WTC11 (cell line): ENCODE data around the gene MAN1B1. TPM values are rescaled to one million over a fixed set of nuclear protein-coding genes. Genes with fewer than 3 reads are reported as not detected.

ENCODE experiments used
- ATAC-seq: fragments of 200-7000 bp; cut with Tn5 transposase; 2 replicates; pipeline ENCODE4 v1.10.0; 2021; ENCODE audit warnings: mild to moderate bottlenecking, moderate library complexity
- CTCF ChIA-PET: fragments of 300-600 bp; sonication (Branson Sonifier 250); formaldehyde crosslinking; loops from one replicate; lab custom pipeline; 2021; ENCODE audit warnings: antibody characterized with exemption; lab: Charles Lee
- POLR2A ChIA-PET: fragments of 350-600 bp; sonication (Branson Sonifier 250); formaldehyde crosslinking; loops from one replicate; lab custom pipeline; 2021; ENCODE audit warnings: antibody characterized with exemption; lab: Charles Lee
- DNase-seq: peaks from one replicate; pipeline ENCODE4 v3.0.0; 2021; ENCODE audit warnings: low spot score
- H3K27ac Mint-ChIP-seq: 2 replicates; pipeline ENCODE4 v1.8.0; 2021; ENCODE audit warnings: mixed read lengths
- H3K27me3 Mint-ChIP-seq: 2 replicates; pipeline ENCODE4 v1.8.0; 2021; ENCODE audit warnings: low read depth, mild to moderate bottlenecking, moderate library complexity, mixed read lengths
- H3K36me3 Mint-ChIP-seq: 2 replicates; pipeline ENCODE4 v1.8.0; 2021; ENCODE audit warnings: mixed read lengths
- H3K4me1 Mint-ChIP-seq: 2 replicates; pipeline ENCODE4 v1.8.0; 2022; ENCODE audit warnings: mixed read lengths
- H3K4me3 Mint-ChIP-seq: 2 replicates; pipeline ENCODE4 v1.8.0; 2021; ENCODE audit warnings: mild to moderate bottlenecking, moderate library complexity, mixed read lengths
- H3K9me3 Mint-ChIP-seq: 2 replicates; pipeline ENCODE4 v1.8.0; 2021; ENCODE audit warnings: mixed read lengths
- ATF1 ChIP-seq: sonication (generic); formaldehyde crosslinking; IDR thresholded peaks from 2 replicates; pipeline ENCODE4 v1.8.1; 2023; ENCODE audit warnings: mild to moderate bottlenecking, moderate library complexity, missing genetic modification reagents
- CREM ChIP-seq: sonication (generic); formaldehyde crosslinking; IDR thresholded peaks from 2 replicates; pipeline ENCODE4 v1.8.1; 2022; ENCODE audit warnings: mild to moderate bottlenecking, missing genetic modification reagents, moderate library complexity
- ELF4 ChIP-seq: sonication (generic); formaldehyde crosslinking; IDR thresholded peaks from 2 replicates; pipeline ENCODE4 v1.8.1; 2022; ENCODE audit warnings: low read depth, mild to moderate bottlenecking, moderate library complexity, missing genetic modification reagents
- ERG ChIP-seq: fragments of 250-450 bp; sonication (Bioruptor Pico); IDR thresholded peaks from 2 replicates; pipeline ENCODE4 v1.8.0; 2021; ENCODE audit warnings: mild to moderate bottlenecking
- ESRRA ChIP-seq: sonication (generic); formaldehyde crosslinking; IDR thresholded peaks from 2 replicates; pipeline ENCODE4 v1.8.1; 2022; ENCODE audit warnings: mild to moderate bottlenecking, missing genetic modification reagents, borderline replicate concordance
- HMGA2 ChIP-seq: fragments of 250-450 bp; sonication (Bioruptor Pico); IDR thresholded peaks from 2 replicates; pipeline ENCODE4 v1.4.0; 2021; ENCODE audit warnings: mild to moderate bottlenecking, moderate library complexity
- IRF1 ChIP-seq: sonication (generic); formaldehyde crosslinking; IDR thresholded peaks from 2 replicates; pipeline ENCODE4 v1.8.0; 2023; ENCODE audit warnings: missing genetic modification reagents
- JAZF1 ChIP-seq: fragments of 250-450 bp; sonication (Bioruptor Pico); IDR thresholded peaks from 2 replicates; pipeline ENCODE4 v1.9.0; 2021; ENCODE audit warnings: moderate library complexity, mild to moderate bottlenecking, inconsistent platforms
- KAT7 ChIP-seq: sonication (generic); formaldehyde crosslinking; IDR thresholded peaks from 2 replicates; pipeline ENCODE4 v1.8.1; 2023; ENCODE audit warnings: missing genetic modification reagents, mild to moderate bottlenecking, borderline replicate concordance
- NFATC4 ChIP-seq: fragments of 250-450 bp; sonication (Bioruptor Pico); IDR thresholded peaks from 2 replicates; pipeline ENCODE4 v1.9.0; 2021; ENCODE audit warnings: mild to moderate bottlenecking
- NFE2L1 ChIP-seq: sonication (generic); formaldehyde crosslinking; IDR thresholded peaks from 2 replicates; pipeline ENCODE4 v1.8.1; 2023; ENCODE audit warnings: missing genetic modification reagents
- PREB ChIP-seq: sonication (generic); formaldehyde crosslinking; IDR thresholded peaks from 2 replicates; pipeline ENCODE4 v1.8.1; 2022; ENCODE audit warnings: mild to moderate bottlenecking, missing genetic modification reagents, moderate library complexity, borderline replicate concordance
- PRRX2 ChIP-seq: fragments of 250-450 bp; sonication (Bioruptor Pico); IDR thresholded peaks from 2 replicates; pipeline ENCODE4 v1.8.0; 2021; ENCODE audit warnings: mild to moderate bottlenecking
- STAT6 ChIP-seq: sonication (generic); formaldehyde crosslinking; conservative IDR thresholded peaks from 2 replicates; pipeline ENCODE4 v1.8.1; 2023; ENCODE audit warnings: mild to moderate bottlenecking, low read depth, missing genetic modification reagents, moderate library complexity
- TCF7 ChIP-seq: sonication (generic); formaldehyde crosslinking; IDR thresholded peaks from 2 replicates; pipeline ENCODE4 v1.8.0; 2022; ENCODE audit warnings: mild to moderate bottlenecking, low read depth, missing genetic modification reagents, moderate library complexity
- TP53 ChIP-seq: sonication (generic); formaldehyde crosslinking; IDR thresholded peaks from 2 replicates; pipeline ENCODE4 v1.8.1; 2023; ENCODE audit warnings: mild to moderate bottlenecking, missing genetic modification reagents
- USF2 ChIP-seq: sonication (generic); formaldehyde crosslinking; IDR thresholded peaks from 2 replicates; pipeline ENCODE4 v1.8.1; 2023; ENCODE audit warnings: mild to moderate bottlenecking, missing genetic modification reagents, moderate library complexity
- ZNF423 ChIP-seq: fragments of 250-450 bp; sonication (Bioruptor Pico); IDR thresholded peaks from 2 replicates; pipeline ENCODE4 v2.1.2; 2022; ENCODE audit warnings: mild to moderate bottlenecking, moderate library complexity
- total RNA-seq: library from RNA; stranded (reverse); gene quantifications from 3 replicates; pipeline ENCODE4 v1.2.3, GENCODE V29; 2021

MAN1B1 gene
- total RNA-seq, 1 experiment from 2014 or later: 57.1 TPM

GRCh38 chr9:137055385-137056364, 31.1 kb upstream of the MAN1B1 start:
- Mint-ChIP-seq H3K27me3 (peaks cover 24% of the 10 kb centered on the region), H3K4me1 (0 out of 2 replicates have a peak, but pooled peaks cover 2% of the 10 kb centered on the region), H3K9me3 (no peaks in the 10 kb centered on the region), H3K36me3 (no peaks in the 10 kb centered on the region), H3K27ac (no peak overlapping the region)
- ATAC-seq (no peak), DNase-seq (no peak)
- CTCF ChIA-PET: interaction anchor here (0.6 to 10.4 kb wide), 12 partner anchors 9 to 565 kb away, joined by 3 to 240 read pairs (median 4); partner anchors contain the start of genes ABCA2, AJM1, NPDC1 and RNF224
- TF ChIP-seq PREB (CRISPR knock-in tag): no peak
- no peak for TF ChIP-seq TP53 (CRISPR knock-in tag)
- no peak for TF ChIP-seq HMGA2 (CRISPR knock-in tag)
- no peak for TF ChIP-seq NFE2L1 (CRISPR knock-in tag)
- TF ChIP-seq TCF7 (CRISPR knock-in tag): no peak
- no peak for TF ChIP-seq NFATC4
- TF ChIP-seq ESRRA (CRISPR knock-in tag): no peak
- no peak for TF ChIP-seq IRF1 (CRISPR knock-in tag)
- no peak for TF ChIP-seq ZNF423 (CRISPR knock-in tag)
- TF ChIP-seq ELF4 (CRISPR knock-in tag): no peak
- TF ChIP-seq CREM (CRISPR knock-in tag): no peak
- TF ChIP-seq, all 79 proteins: peak for 0
- no peak overlapping the region for H3K4me3 Mint-ChIP-seq
- POLR2A ChIA-PET: interaction anchor here (1.1 to 1.3 kb wide), 2 partner anchors 145 to 167 kb away, joined by 3 to 4 read pairs; partner anchors contain the start of gene TPRN

GRCh38 chr9:137056739-137057415, 29.9 kb upstream of the MAN1B1 start:
- ATAC-seq: no peak
- no peak for TF ChIP-seq PRRX2 (CRISPR knock-in tag)
- TF ChIP-seq NFATC4: no peak
- TF ChIP-seq USF2 (CRISPR knock-in tag): no peak
- TF ChIP-seq ATF1 (CRISPR knock-in tag): no peak
- no peak for TF ChIP-seq JAZF1 (CRISPR knock-in tag)
- TF ChIP-seq STAT6 (CRISPR knock-in tag): no peak
- no peak for TF ChIP-seq ERG (CRISPR knock-in tag)
- no peak for TF ChIP-seq KAT7 (CRISPR knock-in tag)
- TF ChIP-seq, all 79 proteins: peak for 0
- ChIA-PET CTCF (interaction anchor here (1.0 to 10.4 kb wide), 7 partner anchors 8 to 266 kb away, joined by 3 to 240 read pairs (median 22); partner anchors contain the start of genes ABCA2, NPDC1, SAPCD2 and TMEM141), POLR2A (no interaction called here)
- H3K4me3 Mint-ChIP-seq: no peak overlapping the region
- H3K27ac Mint-ChIP-seq: no peak overlapping the region
- no peak for DNase-seq
- H3K36me3 Mint-ChIP-seq: no peaks in the 10 kb centered on the region
- no peaks in the 10 kb centered on the region for H3K9me3 Mint-ChIP-seq
- H3K27me3 Mint-ChIP-seq: peaks cover 25% of the 10 kb centered on the region
- 0 out of 2 replicates have a peak, but pooled peaks cover 2% of the 10 kb centered on the region for H3K4me1 Mint-ChIP-seq
